NK-92 (cell line): ENCODE measurements around the gene AGPS.

Experiments
- DNase-seq: peaks from one replicate; lab custom pipeline; 2025; ENCODE audit not compliant: unreplicated experiment; lab: John Stamatoyannopoulos, UW

The AGPS gene

GRCh38 chr2:177383935-177384334, 8.6 kb upstream of the AGPS start:
- DNase-seq, result no peak

- no peak for DNase-seq
Measured at GRCh38 chr2:177385151-177385550, 7.4 kb upstream of the AGPS start.

GRCh38 chr2:177391822-177392372, 676 bp upstream of the AGPS start:
- DNase-seq, result no peak

- no peak for DNase-seq
Measured at GRCh38 chr2:177393203-177393755, 706 bp downstream of the AGPS start.

- no peak for DNase-seq
Measured at GRCh38 chr2:177393824-177394593, 1.4 kb downstream of the AGPS start.

GRCh38 chr2:177394594-177394973, 2.0 kb downstream of the AGPS start:
- DNase-seq, result no peak

- no peak for DNase-seq
Measured at GRCh38 chr2:177395351-177396065, 2.9 kb downstream of the AGPS start.

GRCh38 chr2:177396703-177397460, 4.3 kb downstream of the AGPS start:
- DNase-seq, result no peak

GRCh38 chr2:177397481-177398289, 5.1 kb downstream of the AGPS start:
- DNase-seq, result no peak

- no peak for DNase-seq
Measured at GRCh38 chr2:177398290-177398683, 5.7 kb downstream of the AGPS start.

GRCh38 chr2:177398791-177399190, 6.2 kb downstream of the AGPS start:
- DNase-seq, result no peak

- no peak for DNase-seq
Measured at GRCh38 chr2:177399376-177399775, 6.8 kb downstream of the AGPS start.

- no peak for DNase-seq
Measured at GRCh38 chr2:177400337-177400923, 7.9 kb downstream of the AGPS start.

- DNase-seq, result no peak
Measured at GRCh38 chr2:177402096-177402495, 9.5 kb downstream of the AGPS start.

GRCh38 chr2:177403838-177404237, 11.3 kb downstream of the AGPS start:
- DNase-seq, result no peak

- DNase-seq, result no peak
Measured at GRCh38 chr2:177404243-177404642, 11.7 kb downstream of the AGPS start.

GRCh38 chr2:177405029-177405692, 12.6 kb downstream of the AGPS start:
- no peak for DNase-seq

GRCh38 chr2:177406182-177406581, 13.6 kb downstream of the AGPS start:
- no peak for DNase-seq

GRCh38 chr2:177407031-177407430, 14.5 kb downstream of the AGPS start:
- DNase-seq, result no peak
